Measurements from ENCODE around the gene AK8.

- TF ChIP-seq CTCF (IDR thresholded peaks at IDR 0.05) (no peak), POLR2A (IDR thresholded peaks at IDR 0.05) (no peak)
These were observed 118.0 kb downstream of the AK8 start for GRCh38 chr9:132760057-132760456.
